ENCODE results near the gene ENSA.
"Not testable (repeated sequence)": the region's sequence is repeated elsewhere in the genome, so short reads cannot be mapped to it uniquely, and the experiment has no call there.

ENSA gene, protein sequence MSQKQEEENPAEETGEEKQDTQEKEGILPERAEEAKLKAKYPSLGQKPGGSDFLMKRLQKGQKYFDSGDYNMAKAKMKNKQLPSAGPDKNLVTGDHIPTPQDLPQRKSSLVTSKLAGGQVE

DNA sequence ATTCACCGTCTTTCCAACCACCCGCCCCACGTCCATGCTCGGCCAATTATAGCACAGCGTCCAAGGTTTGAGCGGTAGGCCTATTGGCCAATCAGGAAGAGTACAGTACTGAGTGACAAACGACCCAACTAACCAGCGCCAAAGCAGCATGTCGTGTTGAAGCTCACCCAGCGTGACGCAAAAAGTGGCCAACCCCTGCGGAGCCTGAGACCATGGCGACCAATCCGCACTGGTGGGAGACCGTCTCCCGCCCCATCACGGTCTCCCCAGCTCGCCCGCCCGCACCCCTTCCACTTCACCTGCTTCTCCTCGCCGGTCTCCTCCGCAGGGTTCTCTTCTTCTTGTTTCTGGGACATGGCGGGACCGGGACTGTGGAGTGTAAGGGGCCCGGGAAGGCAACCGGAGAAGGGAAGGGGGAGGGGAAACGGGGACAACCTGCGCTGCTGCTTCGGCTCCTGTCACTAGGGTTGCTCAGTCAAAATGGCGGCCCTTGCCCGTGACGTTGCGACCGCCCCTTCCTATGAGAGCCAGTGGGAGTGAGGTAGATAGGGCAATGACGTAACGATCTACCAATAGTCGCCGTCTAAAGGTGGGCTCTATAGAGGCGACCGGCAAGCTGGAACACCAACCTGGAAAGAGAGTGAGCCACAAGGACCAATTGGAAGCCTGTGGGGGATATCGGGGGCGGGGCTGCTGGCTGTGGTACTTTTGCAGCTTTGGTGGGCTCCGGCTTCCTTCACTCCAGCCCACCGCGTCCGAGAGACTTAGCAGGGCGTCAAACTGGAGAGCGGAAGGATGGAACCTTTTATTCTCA, at the start of gene ENSA:
ENSA (minus strand) TSS at position 498 of the 814 bp plus-strand sequence; CDS start at position 356, 142 bp downstream.
- DNase-seq = peak; percentile 100

DNA sequence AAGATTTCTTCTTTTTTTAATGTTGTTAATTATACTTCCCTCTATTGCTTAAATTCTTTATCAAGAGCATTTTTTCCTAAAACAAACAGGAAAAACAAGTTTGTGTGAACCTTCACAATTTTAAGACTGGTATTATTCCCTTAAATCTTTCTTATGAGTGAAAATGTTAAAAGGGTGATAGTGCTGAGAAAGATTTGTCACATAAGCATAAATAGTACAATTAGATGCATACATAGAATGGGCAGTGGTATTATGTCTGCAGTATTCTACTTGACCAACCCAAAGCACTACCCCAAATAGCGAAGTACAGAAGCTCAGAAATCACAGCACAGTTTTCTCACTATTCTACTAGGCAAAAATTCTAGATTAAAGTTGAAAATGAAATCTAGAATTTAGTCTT, 49.6 kb upstream of the ENSA start:
- DNase-seq = no peak

DNA sequence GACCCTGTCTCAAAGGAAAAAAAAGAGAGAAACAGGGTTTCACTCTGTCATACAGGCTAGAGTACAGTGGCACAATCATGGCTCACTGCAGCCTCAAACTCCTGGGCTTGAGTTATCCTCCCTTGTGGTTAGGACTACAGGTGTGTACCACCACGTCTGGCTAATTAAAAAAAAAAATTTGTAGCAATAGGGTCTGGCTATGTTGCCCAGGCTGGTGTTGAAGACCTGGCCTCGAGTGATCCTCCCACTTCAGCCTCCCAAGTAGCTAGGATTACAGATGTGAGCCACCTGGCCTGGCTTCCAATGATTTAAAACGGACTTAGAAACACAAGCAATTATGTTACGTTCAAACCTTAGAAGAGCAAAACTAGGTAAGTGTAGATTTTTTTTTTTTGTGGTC, 45.5 kb upstream of the ENSA start:
- DNase-seq = no peak

DNA sequence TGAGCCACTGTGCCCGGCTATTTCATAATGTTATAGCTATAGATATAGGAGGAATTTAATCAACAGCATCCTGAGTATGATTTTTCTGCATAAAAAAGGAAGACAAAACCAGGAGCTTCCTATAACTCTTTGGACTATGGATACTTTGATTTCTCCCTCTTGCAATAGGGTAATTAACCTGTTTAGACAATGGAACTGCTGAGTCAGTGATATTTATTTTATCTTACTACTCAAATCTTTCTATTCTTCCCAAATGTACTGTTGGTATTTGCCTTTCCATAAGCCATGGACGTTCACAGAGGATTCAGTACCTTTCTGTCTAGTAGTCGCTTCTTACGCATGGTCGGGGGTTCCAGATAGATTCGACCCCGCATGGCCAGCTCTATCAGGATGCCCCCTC, 33.9 kb upstream of the ENSA start:
- no peak for DNase-seq

DNA sequence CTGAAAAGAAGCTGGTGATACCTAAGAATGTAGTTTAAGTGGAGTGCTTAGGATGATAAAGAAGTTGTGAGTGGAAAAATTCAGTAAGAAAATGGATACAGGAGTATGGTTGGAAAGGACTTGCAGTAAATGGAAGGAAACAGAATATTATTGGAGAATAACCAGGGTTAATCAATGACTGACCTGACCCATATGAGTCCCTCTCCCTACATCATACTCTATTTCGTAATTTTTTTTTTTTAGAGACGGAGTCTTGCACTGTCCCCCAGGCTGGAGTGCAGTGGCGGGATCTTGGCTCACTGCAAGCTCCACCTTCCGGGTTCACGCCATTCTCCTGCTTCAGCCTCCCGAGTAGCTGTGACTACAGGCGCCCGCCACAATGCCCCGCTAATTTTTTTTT, 33.4 kb upstream of the ENSA start:
- no peak for DNase-seq

DNA sequence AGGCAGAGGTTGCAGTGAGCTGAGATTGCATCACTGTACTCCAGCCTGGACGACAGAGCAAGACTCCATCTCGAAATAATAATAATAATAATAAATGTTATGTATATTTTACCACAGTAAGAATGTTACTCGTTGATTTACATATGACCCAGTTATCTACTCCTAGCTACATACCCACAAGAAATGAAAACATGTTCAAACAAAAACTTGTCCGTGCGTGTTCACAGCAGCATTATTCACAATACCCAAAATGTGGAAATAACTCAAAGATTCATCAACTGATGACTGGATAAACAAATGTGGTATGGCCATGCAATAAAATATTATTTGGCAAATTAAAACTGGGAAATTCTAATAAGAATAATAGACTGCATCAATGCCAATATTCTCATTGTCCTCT, 31.7 kb upstream of the ENSA start:
- DNase-seq = no peak

DNA sequence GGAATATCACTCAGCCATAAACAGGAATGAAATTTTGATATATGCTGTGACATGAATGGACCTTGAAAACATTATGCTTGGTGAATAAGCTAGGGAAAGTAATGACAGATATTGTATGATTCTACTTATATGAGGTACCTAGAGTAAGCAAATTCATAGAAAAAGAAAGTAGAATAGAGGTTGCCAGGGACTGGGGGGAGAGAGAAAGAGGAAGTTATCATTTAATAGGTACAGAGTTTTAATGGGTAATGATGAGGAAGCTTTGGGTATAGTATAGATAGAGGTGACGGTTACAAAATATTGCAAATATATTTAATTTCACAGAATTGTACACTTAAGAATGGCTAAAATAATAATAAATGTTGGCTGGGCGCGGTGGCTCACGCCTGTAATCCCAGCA, 31.2 kb upstream of the ENSA start:
- no peak for DNase-seq

DNA sequence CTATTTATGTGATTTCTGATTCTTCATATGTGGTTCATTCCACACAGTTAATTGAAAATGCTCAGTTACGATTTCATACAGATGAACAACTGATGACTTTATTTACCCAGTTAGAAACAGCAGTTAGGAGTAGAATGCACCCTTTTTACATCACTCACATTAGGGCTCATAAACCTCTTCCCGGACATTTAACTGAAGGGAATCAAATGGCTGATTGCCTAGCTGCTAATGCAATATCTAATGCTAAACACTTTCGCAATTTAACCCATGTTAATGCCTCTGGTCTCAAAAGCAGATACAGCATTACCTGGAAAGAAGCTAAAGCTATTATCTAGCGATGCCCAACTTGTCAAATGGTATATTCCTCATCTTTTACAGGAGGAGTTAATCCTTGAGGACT, 27.7 kb upstream of the ENSA start:
- DNase-seq = not testable (repeated sequence)

DNA sequence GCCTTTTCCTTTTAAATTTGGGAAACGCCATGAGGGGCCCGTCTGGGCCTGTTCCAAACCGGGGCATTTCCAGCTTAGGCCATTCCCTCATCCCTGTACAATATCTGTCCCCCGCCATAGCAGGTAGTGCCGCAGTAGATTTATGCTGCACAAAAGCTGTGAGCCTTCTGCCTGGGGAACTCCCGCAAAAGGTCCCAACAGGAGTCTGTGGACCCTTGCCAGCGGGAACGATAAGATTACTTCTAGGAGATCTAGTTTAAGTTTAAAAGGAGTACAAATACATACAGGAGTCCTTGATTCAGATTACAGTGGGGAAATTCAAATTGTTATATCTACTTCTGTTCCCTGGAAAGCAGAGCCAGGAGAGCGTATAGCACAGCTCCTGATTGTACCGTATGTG, 25.2 kb upstream of the ENSA start:
- not testable (repeated sequence) for DNase-seq

DNA sequence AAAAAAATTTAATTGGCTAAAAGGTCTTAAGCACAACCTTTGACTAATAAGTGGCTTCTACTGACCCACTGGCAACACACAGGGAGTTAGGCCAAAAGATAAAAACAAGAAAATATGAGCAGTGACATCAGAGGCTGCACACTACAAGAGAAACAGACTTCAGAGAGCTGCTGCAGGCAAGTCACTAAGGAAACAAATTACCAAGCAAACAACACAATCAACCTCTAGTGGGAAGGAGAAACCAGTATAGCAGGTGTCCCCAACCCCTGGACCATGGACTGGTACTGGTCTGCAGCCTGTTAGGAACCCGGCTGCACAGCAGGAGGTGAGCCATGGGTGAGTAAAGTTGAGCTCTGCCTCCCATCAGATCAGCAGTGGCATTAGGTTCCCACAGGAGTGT, 20.8 kb upstream of the ENSA start:
- no peak for DNase-seq

DNA sequence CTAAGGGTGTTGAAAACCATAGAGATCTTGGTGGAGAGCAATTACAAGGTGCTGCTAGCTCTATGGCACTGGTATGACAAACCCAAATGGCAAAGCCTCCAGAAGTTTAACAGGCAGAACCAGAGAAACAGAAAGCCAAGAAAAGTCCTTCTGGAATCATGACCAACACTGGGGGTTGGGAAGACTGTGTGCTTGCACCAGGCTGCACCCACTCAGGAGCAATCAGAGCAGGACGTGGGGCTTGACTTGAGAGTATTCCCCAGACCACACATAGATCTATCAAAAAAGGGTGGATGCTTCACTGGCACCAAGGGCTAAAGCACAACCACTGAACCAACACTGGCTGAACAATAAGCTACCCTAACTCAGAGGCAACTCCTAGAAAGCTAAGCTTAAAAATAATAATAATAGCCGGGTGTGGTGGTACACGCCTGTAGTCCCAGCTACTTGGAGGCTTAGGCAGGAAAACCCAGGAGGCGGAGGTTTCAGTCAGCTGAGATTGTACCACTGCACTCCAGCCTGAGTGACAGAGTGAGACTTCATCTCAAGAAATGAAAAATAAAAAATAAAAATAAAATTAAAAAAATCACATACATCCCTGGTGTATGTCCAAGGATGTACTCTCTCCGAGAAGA, 20.1 kb upstream of the ENSA start:
- DNase-seq = no peak

DNA sequence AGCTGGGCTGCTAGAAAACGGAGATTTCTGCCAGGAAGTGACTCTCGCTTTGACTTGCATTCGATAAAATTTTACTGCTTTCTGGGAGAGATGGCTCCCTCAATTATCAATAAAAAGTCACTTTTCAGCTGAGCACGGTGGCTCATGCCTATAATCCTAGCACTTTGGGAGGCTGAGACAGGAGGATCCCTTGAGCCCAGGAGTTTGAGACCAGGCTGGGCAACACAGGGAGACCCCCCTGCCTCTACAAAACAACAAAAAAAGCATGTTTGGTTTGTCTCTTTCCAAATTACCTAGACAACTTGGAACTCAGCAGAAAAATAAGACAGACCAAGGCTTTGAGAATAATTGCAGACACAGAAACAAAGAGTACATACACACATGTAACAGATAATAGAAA, 12.9 kb upstream of the ENSA start:
- no peak for DNase-seq

DNA sequence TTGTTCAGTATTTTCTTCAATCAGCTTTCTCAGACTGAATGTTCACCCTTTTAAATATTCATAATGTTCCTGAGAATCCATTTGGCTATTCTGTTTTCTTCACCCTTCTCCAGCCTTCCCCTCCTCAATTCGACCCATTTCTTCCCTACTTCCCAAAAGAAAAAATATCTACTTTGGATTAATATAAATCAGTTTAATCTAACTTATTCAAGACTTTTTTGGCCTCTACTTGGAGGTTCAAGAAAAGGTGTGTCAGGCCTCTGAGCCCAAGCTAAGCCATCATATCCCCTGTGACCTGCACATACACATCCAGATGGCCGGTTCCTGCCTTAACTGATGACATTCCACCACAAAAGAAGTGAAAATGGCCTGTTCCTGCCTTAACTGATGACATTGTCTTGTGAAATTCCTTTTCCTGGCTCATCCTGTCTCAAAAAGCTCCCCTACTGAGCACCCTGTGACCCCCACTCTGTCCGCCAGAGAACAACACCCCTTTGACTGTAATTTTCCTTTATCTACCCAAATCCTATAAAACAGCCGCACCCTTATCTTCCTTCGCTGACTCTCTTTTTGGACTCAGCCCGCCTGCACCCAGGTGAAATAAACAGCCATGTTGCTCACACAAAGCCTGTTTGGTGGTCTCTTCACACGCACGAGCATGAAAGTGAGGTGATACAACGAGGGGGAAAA, 11.9 kb upstream of the ENSA start:
- not testable (repeated sequence) for DNase-seq

DNA sequence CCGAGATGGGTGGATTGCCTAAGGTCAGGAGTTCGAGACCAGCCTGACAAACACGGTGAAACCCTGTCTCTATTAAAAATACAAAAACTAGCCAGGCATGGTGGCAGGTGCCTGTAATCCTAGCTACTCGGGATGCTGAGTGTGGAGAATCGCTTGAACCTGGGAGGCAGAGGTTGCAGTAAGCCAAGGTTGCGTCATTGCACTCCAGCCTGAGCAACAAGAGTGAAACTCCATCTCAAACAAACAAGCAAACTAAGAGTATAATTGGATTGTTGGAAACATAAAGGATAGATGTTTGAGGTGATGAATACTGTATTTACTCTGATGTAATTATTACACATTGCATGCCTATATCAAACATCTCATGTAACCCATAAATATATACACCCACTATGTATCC, 9.0 kb upstream of the ENSA start:
- not testable (repeated sequence) for DNase-seq

DNA sequence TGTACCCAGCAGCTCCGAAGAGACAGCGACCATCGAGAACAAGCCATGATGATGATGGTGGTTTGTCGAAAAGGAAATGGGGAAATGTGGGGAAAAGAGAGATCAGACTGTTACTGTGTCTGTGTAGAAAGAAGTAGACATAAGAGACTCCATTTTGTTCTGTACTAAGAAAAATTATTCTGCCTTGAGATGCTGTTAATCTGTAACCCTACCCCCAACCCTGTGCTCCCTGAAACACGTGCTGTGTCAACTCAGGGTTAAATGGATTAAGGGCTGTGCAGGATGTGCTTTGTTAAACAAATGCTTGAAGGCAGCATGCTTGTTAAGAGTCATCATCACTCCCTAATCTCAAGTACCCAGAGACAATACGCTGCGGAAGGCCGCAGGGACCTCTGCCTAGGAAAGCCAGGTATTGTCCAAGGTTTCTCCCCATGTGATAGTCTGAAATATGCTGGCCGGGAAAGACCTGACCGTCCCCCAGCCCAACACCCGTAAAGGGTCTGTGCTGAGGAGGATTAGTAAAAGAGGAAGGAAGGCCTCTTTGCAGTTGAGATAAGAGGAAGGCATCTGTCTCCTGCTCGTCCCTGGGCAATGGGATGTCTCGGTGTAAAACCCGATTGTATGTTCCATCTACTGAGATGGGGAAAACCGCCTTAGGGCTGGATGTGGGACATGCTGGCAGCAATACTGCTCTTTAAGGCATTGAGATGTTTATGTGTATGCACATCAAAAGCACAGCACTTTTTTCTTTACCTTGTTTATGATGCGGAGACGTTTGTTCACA, 5.6 kb upstream of the ENSA start:
- DNase-seq = not testable (repeated sequence)

DNA sequence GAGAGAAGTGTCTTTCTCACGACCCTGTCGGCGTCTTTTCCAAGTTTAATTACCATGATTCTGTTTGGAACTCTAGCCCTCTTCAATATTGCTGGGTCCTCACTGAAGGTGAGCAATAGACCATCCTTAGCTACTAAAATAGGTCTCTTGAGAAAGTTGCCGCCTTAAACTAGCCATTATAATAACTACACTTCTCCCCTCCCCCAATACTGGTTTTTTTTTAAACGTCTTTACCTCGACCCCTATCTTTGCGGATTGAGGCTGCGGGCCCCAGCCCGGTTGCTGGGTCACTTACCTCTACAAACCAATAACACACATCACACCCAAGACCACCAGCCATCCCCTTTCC, 672 bp downstream of the ENSA start:
- no peak for DNase-seq

DNA sequence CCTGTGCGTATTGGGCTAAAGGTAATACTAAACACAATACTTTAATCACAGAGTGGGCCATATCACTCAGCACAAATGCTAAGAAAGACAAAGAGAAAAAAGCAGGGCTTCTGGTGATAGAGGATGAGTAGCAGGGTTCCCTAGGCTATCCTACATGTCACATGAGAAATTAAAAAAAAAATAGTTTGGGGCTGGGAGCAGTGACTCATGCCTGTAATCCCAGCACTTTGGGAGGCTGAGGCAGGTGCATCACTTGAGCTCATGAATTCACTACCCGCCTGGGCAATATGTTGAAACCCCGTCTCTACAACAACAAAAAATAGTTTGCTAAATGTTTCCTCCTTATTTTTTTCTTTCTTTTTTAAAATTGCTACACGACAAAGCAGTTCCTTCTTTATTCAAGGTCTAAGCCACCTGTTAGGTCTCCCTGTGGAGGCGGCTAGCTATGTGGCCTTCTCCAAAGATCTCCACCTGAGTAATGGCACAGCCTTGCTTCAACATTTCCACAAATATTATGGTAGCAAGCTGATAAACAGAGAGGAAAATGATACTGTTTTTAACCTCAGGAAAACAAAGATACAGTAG, 1.5 kb downstream of the ENSA start:
- no peak for DNase-seq

DNA sequence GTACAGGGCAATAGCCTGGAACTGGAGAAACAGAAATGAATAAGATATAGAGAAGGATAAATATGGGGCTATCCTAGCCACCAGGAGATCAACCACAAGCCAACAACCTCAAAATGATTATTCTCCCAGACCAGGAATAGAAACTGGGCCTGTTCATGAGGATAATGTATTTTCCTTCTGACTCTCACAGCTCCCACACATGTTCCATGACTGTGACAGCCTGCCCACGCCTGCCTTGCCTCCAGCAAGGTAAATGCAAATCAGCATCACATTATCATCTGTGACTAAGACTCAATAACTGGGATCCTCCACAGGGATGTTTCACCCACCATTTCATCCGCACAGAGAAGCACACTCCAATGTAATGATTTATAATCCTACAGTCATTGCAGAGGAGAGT, 3.3 kb downstream of the ENSA start:
- DNase-seq = no peak

DNA sequence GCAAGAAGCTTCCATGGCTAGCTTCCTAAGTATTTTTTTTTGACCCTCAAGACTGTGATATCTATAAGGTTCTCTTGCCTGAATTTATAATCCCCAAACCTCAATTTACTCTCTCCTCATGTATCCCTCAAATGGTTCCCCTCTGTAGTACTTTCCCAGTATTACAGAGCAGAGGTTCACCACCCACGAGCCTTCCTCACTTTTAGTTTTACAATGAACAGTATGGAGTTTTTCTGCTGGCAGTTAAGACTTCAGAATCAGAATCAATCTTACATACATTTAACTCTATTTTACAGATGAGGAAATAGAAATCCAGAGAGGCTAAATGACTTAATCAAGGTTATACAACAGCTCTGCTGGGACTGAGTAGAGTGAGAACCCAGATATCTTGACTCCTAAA, 4.9 kb downstream of the ENSA start:
- DNase-seq = not testable (repeated sequence)

DNA sequence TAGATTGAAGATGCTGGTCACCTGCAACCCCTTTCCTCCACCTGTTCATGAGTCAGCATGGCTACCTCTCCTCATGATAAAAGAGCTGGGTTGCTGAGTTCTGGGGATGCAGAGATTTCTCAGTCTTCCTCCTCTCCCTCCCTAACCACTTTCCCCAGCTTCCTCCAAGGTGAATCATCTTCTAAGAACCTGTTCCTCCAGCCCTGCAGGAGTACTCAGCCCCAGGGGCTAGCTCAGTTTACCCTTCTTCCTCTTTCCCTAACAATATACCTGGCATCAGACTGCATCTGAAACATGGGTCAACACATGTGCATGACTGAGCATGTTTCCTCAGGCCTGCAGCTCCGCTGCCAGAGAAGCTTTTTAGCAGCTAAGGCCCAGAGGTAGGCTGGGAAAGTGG, 5.3 kb downstream of the ENSA start:
- not testable (repeated sequence) for DNase-seq

DNA sequence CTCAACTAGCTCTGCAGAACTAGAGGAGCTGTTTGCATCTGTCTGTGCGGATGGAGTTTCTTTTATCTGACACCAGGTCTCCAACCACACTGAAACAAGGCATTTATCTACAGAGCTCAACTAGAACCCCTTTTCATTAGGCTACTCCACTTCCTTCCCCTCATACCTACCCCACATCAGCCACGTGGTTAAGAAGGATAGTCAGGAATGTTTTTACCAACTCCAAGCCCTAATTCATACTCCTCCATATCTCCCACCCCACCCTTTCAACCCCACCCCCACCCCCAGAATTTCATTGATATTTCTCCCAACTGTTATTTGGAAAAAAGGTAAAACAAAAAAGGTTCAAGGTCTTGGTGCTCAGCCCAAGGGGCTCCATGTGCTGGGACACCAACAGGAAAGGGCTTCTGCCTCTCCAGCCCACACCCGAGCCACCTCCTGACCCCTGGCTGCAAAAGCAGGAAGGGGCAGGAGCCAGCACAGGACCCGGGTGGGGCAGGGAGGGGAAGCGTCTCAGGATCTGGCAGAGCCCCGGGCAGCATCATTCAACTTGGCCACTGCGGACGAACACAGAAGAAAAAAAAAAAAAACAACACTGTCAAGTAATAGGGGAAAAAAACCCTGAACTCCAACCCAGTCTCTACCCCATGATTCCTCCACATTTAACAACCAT, 7.0 kb downstream of the ENSA start:
- DNase-seq = no peak
